Measurements from ENCODE around the gene CHAF1B. TPM values are rescaled to one million over a fixed set of nuclear protein-coding genes. Genes with fewer than 3 reads are reported as not detected.
A peak's percentile ranks its signal among the peaks of the same experiment; 100 is the strongest.

The CHAF1B gene
- total and polyA plus RNA-seq, 2 donors (not counting 3 experiments of a cell fraction or from before 2014, with no cell fraction given) = 7.0 to 13.0 TPM

DNA sequence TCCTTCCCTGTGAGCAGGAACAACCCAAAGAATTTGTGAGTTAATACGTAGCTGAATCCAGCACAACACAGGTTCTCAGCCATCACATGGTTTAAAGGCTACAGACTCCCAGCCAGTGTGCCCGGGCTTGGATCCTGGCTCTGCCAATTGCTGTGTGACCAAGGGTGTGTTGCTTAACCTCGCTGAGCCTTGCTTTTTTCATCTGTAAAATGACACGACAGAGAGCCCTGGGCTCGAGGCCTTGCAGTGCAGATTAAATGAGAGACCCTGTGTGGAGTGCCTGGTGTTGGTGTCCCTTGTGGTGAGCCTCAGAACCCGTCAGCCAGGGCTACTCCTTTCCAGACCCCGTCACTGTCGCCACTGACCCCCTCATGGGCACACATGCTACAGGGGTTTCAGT, 39.4 kb downstream of the CHAF1B start:
- no peaks in the 10 kb centered on the region for H3K9me1 ChIP-seq (replicated peaks; ENCODE audit: control insufficient read depth, extremely low read depth, insufficient read depth, low read length)
- peaks cover 5% of the 10 kb centered on the region for H3K79me2 ChIP-seq (ENCODE audit: control insufficient read depth, insufficient read depth, low read length)
- no peaks in the 10 kb centered on the region for H3K9me3 ChIP-seq (replicated peaks; ENCODE audit: control insufficient read depth, insufficient read depth, low read length)
- H3K27ac ChIP-seq (ENCODE audit: insufficient read depth, low read depth, low read length) = no peak overlapping the region
- no TSS peak for BruUV-seq (replicated peaks)
- no peak overlapping the region for H3K4me3 ChIP-seq (replicated peaks in 1 of 3; ENCODE audit: insufficient read depth in 1 of 3, low read depth in 1 of 3, low read length in 3 of 3)
- H3K4me1 ChIP-seq (ENCODE audit: control insufficient read depth, extremely low read depth, insufficient read depth, low read length) = peaks cover 14% of the 10 kb centered on the region
- intact Hi-C loops (cut with micrococcal nuclease) (loop anchor here (5.0 kb wide), 3 partner anchors 218 to 438 kb away; no protein-coding TSS in a partner anchor), dilution Hi-C loops (cut with MboI; ENCODE audit: extremely low pct_ligation_motif_present, low sequenced_read_pairs) (no loop called here)
- H3K36me3 ChIP-seq (ENCODE audit: control insufficient read depth in 2 of 2, extremely low read depth in 1 of 2, insufficient read depth in 2 of 2, low read length in 2 of 2) = no peaks in the 10 kb centered on the region
- CTCF ChIA-PET = no interaction called here
- no peak overlapping the region for H3K9ac ChIP-seq (replicated peaks; ENCODE audit: extremely low read depth, insufficient read depth, low read length)
- POLR2A ChIA-PET = interaction anchor here (0.7 kb wide), 1 partner anchor 1010 kb away, joined by 4 read pairs; no protein-coding TSS in a partner anchor
- no peak overlapping the region for H3K4me2 ChIP-seq (ENCODE audit: insufficient read depth, low read length)
- no peak for TF ChIP-seq POLR2AphosphoS5 (IDR thresholded peaks at IDR 0.05; ENCODE audit: insufficient read depth, low read depth, low read length)
- no peak for TF ChIP-seq MYC (IDR thresholded peaks at IDR 0.05; ENCODE audit: low read depth, low read length)
- TF ChIP-seq, protein P1, sequence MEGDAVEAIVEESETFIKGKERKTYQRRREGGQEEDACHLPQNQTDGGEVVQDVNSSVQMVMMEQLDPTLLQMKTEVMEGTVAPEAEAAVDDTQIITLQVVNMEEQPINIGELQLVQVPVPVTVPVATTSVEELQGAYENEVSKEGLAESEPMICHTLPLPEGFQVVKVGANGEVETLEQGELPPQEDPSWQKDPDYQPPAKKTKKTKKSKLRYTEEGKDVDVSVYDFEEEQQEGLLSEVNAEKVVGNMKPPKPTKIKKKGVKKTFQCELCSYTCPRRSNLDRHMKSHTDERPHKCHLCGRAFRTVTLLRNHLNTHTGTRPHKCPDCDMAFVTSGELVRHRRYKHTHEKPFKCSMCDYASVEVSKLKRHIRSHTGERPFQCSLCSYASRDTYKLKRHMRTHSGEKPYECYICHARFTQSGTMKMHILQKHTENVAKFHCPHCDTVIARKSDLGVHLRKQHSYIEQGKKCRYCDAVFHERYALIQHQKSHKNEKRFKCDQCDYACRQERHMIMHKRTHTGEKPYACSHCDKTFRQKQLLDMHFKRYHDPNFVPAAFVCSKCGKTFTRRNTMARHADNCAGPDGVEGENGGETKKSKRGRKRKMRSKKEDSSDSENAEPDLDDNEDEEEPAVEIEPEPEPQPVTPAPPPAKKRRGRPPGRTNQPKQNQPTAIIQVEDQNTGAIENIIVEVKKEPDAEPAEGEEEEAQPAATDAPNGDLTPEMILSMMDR (IDR thresholded peaks at IDR 0.05; ENCODE audit: extremely low read depth in 1 of 2, insufficient read depth in 1 of 2, low read depth in 1 of 2, low read length in 2 of 2) = no peak
- TF ChIP-seq GATA2 (IDR thresholded peaks at IDR 0.05; ENCODE audit: insufficient read depth, insufficient read length, low read depth, low read length) = no peak
- TF ChIP-seq EZH2 (IDR thresholded peaks at IDR 0.05; ENCODE audit: borderline replicate concordance, low read depth, low read length, severe bottlenecking) = no peak
- TF ChIP-seq, protein P2, sequence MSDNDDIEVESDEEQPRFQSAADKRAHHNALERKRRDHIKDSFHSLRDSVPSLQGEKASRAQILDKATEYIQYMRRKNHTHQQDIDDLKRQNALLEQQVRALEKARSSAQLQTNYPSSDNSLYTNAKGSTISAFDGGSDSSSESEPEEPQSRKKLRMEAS (IDR thresholded peaks at IDR 0.05; ENCODE audit: insufficient read depth, insufficient read length) = no peak
- no peak for TF ChIP-seq JUN (IDR thresholded peaks at IDR 0.05; ENCODE audit: borderline replicate concordance, insufficient read depth, insufficient read length, low read depth)
- no peak for TF ChIP-seq POLR2A (IDR thresholded peaks at IDR 0.05; ENCODE audit: low read depth, low read length)
- no peak for TF ChIP-seq FOS (IDR thresholded peaks at IDR 0.05; ENCODE audit: borderline replicate concordance, insufficient read depth, low read length)
- no peak for DNase-seq (ENCODE audit: low read depth, low spot score)
- H3K27me3 ChIP-seq (ENCODE audit: control insufficient read depth in 2 of 2, insufficient read depth in 2 of 2, low read length in 2 of 2) = no peaks in the 10 kb centered on the region
- no peak overlapping the region for H2AFZ ChIP-seq (ENCODE audit: low read depth, low read length)
- no peaks in the 10 kb centered on the region for H4K20me1 ChIP-seq (replicated peaks; ENCODE audit: control insufficient read depth, extremely low read depth, insufficient read depth, low read length)
- FAIRE-seq = peak; percentile 12
